GM21723 (cell line): ENCODE measurements around the gene TRIM45.
"Not testable (repeated sequence)": the region's sequence is repeated elsewhere in the genome, so short reads cannot be mapped to it uniquely, and the experiment has no call there.

ENCODE experiments used
- ATAC-seq: cut with Tn5 transposase; IDR thresholded peaks from one replicate; pipeline ENCODE4 v1.9.1; 2021; ENCODE audit warnings: mild to moderate bottlenecking, moderate library complexity; ENCODE audit not compliant: unreplicated experiment

TRIM45 gene, protein sequence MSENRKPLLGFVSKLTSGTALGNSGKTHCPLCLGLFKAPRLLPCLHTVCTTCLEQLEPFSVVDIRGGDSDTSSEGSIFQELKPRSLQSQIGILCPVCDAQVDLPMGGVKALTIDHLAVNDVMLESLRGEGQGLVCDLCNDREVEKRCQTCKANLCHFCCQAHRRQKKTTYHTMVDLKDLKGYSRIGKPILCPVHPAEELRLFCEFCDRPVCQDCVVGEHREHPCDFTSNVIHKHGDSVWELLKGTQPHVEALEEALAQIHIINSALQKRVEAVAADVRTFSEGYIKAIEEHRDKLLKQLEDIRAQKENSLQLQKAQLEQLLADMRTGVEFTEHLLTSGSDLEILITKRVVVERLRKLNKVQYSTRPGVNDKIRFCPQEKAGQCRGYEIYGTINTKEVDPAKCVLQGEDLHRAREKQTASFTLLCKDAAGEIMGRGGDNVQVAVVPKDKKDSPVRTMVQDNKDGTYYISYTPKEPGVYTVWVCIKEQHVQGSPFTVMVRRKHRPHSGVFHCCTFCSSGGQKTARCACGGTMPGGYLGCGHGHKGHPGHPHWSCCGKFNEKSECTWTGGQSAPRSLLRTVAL

DNA sequence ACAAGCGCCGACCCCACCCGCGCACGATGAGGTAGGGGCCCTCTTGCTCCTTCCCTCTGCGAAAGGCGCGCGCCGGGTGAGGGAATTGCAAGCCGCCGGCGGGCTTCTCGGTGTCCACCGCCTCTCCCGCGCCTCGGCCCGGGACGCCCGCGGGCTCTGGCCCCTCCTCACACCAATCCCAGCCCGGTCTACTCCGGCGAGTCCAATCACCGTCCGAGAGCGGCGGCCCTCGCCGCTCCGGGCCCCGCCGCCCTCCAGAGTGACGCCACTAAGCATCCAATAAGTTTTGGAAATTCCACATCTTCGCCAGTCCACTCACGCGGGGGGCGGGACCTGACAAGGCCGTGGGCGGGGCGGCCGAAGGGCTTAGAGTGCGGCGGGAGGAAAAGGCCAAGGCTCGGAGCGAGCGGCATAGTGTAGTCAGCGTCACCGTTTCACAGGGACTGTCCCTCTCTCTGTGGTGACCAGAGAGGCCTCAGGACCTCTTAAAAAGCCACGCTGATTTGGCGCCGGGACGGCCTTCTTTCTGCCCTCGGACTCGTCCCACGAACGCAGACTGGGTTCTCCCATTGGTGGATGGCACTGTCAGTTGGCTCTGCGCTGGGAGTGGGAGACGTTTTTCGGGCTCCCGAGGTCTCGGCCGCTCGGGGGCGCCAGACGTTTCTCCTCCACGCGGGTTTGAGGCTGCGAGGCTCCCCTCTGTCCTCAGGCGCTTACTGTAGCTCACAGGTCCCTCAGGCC is at the start of gene TRIM45:
TRIM45 (minus strand) TSS at position 161 of the 741 bp plus-strand sequence. CDS start 548 bp downstream, outside the sequence.
- ATAC-seq = peak; percentile 92

DNA sequence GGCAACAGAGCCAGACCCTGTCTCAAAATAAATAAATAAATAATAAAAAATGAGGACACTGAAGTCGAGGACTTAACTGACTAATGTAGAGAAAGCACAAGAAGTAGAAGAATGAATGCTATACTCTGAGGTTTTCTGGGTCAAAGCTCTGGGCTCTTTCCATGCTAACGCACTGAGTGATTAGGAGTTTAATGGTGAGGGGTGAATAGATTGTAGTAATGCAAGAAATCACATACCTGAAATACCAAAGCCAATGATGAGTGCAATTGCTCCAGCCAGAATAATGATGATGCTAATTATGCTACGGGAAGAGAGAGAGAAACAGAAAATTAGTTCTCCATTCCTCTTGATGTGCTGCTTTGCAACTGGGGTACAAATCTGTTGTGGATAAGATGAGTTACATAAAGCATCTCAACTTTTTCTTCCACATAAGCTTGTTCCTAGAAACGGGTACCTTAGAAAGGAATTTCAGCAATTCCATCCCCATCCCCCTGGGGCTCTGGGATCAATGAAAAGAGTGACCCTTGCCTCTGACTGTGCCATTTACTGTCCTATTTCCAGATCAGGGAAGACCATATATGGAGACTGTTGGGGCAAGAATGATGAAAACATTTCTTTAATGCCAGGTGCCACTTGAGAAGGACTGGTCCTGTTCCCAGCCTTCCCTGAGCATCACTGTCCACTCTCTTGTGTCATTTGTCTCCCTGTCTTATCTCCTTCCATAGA is 48.5 kb upstream of the TRIM45 start:
- no peak for ATAC-seq

DNA sequence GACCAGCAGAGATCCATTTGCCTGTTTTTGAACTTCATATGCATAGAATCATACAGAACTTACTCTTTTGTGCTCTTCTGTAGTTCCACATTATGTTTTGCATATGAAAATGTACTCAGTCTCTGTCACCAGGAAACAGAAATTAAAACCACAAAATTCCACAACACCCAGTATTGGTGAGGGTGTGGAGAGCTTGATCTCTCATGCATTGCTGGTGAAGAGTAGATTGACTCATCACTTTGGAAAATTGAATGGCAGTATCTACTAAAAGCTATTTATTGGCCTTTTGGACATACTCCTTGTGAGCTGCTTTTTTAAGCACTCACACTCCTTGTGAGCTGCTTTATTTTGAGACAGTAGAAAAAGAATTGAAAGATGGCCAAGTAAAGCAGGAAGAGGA is 45.9 kb upstream of the TRIM45 start:
- no peak for ATAC-seq

DNA sequence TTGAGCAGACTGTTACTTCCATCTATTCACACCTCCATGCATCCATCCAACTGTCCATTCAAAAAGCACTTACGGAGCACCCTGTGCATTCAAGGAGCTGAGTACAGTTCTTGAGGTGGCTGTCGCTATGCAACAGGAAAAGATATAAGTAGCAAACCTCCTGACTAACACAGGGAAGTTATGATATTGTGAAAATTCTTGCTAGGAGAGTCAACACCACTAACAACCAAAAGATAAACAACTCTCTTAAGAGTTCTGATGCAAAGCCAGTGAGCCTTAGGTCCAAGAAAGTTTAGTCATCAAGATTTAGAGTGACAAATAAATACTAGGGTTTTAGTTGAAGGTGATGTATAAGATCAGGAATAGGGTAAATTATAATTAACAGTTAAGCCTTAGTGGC is 44.5 kb upstream of the TRIM45 start:
- ATAC-seq = no peak

DNA sequence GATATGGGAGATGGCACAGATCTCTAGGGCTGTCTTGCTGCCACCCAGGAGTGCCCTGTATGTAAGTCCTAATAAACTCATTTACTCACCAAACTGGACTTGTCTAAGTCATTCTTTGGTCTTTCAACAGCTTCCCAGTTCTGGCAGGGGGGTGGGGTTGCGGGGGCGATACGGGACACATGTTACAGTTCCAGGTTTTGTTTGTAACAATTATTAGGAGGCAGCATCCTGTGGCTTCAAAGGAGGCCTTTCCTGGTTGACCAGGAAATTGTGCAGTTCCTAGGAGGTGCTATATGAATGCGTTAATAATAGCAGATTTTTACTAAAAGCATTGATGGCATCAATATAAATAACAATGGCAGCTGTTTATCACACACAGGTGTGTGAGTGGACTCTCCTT is 42.7 kb upstream of the TRIM45 start:
- no peak for ATAC-seq

DNA sequence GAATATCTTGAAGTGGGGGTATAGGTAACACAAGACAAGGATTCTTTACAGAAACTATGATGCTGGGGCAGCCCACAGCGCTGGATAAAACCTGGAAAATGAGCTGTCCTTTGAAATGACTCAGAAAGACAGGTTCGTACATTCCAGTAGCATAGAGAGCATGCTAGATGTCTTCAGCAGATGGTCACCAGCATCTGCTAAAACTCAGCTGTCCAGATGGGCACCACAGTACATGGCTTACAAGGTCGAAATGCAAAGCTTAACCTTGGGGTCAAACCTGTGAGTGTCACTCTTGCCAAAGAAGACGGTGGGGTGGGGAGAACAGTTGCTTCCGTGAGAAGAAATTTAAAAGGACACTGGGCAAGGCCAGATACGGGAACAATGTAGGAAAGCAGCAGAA is 41.3 kb upstream of the TRIM45 start:
- no peak for ATAC-seq

DNA sequence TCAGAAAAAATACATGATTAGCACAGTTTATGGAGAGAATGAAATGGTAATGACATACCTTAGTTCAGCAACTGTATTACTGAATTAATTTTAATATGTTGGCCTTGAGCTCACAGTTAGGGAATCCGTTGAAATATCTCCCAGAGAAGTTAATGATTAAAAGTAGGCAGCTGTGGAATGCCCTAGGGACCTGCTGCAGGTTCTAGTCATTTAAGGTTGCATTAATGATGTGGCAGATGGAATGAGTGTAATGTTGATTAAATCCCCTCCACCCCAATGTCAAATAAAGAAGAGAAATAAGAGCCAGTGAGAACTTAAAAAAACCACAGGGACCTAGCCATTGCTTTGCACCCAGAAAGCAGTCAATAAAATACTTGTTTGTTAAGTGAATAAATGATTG is 40.3 kb upstream of the TRIM45 start:
- no peak for ATAC-seq

DNA sequence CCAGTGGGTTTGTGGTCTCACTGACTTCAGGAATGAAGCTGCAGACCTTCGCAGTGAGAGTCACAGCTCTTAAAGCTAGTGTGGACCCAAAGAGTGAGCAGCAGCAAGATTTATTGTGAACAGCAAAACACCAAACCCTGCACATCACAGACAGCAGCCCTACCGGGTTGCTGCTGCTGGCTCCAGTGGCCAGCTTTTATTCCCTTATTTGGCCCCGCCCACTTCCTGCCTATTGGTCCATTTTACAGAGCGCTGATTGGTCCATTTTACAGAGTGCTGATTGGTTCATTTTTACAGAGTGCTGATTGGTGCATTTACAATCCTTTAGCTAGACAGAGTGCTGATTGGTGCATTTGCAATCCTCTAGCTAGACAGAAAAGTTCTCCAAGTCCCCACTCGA is 29.8 kb upstream of the TRIM45 start:
- not testable (repeated sequence) for ATAC-seq

DNA sequence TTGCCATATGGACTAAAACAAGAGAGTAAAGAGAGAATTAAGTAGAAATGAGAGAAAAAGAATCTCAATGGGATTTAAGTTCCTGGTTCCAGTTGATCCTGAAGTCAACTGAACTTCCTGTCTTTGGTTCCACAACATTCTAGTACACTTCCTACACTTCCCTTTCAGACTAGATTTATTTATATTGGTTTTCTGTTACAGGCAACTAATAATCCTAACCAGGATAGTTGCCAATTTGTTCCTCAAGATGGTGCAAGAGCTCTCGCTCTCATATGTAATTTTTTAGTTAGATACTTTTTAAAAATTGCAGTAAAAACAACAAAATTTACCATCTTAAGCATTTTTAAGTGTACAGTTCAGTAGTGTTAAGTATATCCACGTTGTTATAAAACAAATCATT is 28.8 kb upstream of the TRIM45 start:
- no peak for ATAC-seq

DNA sequence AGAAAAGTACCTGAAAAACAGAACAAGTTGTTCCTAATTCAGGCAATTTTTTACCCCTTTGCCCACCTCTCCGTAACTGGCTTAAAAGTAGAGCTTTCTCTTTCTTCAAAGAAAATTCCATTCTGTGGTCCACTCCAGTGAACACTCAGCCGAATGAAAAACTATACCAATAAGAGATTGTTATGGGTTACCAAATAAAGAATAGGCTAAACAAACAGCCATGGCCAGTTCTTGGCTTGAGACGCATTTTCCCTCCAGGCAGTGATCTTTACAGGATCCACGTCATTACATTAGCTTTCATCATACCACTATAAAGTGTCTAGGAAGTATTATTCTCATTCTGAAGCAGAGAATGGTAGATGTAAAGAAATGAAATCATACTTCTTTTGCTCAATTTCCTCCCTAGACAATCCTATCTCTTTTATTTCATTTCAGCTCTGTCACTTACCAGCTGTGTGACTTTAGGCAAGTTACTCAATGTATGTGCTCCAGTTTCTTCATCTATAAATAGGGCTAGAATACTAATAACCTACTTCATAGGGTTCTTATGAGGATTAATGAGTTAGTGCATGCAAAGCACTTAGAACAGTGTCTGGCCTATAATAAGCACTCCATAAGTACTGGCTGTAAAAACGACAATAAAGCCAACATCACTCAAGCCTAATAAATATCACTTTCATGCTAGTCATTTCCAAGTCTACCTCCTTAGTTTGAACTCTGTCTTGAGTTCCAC is 26.5 kb upstream of the TRIM45 start:
- no peak for ATAC-seq

DNA sequence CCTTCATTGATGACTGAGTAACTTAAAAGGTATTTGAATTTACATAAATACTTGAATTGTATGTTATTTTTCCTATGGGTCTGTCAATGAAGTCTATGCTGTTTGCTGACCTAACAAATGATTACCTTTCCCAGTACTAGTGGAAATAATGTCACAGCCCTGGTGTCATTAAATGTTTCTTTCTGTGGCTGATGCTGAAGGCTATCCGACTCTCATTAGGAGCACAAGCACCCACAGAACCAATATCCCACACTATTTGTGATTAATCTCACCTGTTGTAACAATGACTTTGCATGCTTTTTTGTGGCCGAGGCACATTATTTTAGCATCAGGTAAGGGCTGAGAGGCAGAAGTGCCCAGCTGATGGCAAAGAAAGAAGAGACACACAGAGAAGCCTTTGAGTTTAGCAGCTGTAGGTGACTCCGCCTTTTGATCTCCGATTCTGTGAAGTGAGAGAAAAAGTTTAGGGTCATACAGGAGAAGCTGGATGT is 25.8 kb upstream of the TRIM45 start:
- no peak for ATAC-seq

DNA sequence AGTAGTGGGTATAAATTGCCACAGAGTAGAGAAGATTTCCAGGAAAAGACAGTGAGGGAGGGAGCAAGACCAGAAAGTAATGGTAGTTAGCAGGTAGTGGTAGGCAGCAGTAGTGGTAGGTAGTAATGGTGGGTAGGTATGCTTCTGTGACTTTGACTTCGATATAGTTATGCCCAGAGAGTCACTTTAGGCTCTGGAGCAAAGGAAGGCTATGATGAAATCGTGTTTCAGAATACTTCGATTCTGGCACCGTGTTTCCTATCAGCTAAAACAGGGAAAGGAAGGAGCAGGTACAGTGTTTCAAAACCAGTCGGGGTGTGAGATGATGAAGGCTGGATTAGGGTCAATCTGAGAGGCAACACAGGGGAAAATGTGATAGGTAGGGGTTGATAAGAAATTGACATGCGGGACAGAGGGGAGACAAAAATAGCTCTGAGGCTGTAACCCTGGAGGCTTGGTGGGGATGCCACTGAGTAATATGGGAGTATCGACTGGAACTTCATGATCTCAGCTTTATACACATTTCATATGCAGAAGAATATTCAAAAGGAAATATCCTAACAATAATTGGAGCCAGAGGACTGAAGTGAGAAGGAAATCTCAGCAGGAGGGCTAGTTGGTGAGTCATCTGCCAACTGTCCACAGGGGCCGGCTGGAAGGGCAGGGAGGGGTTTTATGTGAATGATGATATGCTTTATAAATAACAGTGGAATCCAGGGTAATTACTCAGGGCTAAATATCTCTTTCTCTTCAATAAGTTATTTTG is 25.2 kb upstream of the TRIM45 start:
- no peak for ATAC-seq

DNA sequence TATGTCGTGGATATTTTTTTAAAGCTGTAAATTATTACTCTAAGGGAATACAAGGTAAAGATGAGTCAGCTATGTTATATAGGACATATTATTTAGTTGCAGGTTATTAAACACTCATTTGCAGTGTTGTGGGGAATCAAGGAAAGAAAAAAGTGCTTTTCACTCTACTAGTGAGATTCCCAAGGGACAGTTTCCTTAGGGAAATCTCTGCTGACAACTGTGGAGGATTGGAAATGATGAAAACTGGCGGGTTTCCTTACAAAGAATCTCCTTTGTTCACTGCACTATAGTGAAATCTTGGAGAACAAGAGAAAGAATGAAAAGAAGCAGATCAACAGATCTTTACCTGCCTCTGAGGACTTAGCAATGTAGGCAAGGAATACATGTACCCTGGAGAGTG is 24.5 kb upstream of the TRIM45 start:
- ATAC-seq = no peak

DNA sequence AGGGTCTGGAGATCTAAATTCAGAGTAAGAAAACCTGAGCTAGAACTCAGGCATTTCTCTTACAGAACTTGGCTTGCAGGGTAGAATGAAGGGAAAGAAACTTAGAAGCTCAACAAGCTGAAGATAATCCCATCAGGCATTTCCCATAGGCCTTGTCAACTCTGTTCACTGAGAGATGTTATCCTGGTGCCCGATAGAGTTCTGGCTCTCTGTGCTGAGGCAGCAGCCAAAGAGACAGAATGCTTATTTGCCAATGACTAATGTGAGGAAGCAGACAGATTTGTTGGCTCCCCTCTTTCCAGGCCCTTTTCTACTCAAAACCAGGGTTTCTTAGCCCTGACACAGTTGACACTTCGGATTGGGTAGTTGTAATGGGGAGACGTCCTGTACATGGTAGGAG is 22.3 kb upstream of the TRIM45 start:
- ATAC-seq = no peak

DNA sequence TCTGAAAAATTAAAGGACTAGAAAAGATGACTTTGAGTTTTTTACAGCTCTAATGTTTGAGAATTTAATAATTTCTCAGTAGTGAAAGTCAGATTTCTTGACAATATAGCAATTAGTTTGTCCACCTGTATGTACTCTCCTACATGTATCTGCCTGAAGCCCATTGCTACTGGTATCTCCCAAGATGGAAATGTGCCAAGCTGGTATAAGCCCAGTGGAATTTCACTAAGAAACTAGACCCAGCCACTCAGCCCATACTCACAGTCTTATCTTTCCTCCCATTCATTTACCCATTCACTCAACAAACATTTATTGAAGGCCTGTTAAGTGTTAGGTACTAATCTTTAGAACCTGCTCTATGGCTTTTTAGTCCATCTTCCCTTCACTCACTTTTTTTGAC is 21.6 kb upstream of the TRIM45 start:
- ATAC-seq = no peak

DNA sequence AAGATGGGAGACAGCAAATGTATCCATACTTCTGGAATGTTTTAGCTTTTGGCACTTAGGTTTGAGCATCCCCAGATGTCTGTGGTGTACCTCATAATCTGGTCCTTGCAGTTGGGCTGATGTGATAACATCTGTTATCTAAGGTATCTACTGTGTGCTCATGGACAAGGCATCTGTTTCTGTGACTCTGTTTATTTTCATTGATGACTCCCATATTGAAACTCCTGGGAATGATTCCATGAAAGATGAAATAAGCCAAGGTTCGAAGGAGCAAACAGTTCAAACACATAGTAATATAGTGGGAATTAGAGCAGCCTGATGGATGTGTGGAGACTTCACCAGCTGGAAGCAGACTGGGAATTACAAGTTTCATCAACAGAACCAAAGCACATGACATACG is 20.7 kb upstream of the TRIM45 start:
- no peak for ATAC-seq

DNA sequence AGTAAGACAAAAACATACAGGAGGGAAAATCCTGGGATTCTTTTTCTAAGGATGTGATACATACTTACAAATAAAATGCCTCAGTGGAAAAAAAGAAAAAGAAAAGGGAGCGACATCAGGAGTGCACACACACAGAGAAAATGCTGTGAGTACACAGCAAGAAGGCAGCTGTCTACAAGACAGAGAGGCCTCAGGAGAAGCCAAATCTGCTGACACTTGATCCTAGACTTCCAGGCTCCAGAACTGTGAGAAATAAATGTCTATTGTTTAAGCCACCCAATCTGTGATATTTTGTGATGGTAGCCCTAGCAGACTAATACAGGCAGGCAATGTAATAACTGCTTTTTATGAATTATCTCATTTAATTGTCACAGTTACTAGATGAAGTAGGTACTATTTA is 17.0 kb upstream of the TRIM45 start:
- no peak for ATAC-seq

DNA sequence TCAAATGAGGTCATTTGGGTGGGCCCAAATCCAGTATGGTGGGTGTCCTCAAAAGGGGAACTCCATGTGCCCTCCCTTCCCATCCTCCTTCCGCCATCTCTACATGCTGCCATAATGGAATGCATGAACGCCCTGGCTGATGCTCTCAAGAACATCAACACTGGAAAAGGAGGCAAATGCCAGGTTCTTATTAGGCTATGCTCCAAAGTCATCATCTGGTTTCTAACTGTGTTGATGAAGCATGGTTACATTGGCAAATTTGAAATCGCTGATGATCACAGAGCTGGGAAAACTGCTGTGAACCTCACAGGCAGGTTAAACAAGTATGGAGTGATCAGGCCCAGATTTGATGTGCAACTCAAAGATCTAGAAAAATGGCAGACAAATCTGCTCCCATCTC is 16.6 kb upstream of the TRIM45 start:
- no peak for ATAC-seq

DNA sequence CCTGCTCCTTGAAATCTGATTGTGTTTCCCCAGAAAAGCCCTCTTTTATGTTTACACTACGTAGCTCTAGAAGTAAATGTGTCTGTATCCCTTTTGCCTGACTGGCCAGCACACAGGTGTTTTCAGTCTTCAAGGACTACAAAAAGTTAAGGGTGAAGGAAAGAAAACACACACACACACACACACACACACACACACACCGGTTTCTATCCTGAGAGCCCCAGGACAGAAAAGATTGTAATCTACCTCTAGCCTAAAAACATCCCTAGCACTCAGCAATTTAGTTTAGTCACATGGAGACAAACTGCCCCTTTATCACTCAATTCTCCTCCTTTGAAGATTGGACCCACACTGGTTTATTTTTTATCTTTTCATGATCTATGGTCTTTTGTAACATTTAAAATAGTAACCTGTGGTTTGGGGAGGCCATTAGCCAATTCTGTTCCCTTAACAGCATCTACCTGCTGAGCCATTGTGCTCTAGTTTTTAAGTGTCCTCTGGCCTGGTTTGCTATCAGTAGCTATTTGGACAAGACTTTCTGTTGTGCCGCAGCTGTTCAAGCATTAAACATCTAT is 15.8 kb upstream of the TRIM45 start:
- ATAC-seq = no peak
